Fibroblast of upper back skin (primary cell): Measurements from ENCODE around the gene DCLK2.

Source experiments
- DNase-seq: peaks from one replicate; pipeline ENCODE4 v3.0.0-alpha.2; 2013

The DCLK2 gene

GRCh38 chr4:150070464-150071170, 7.6 kb upstream of the DCLK2 start:
- DNase-seq, result peak; percentile 56

- DNase-seq, result no peak
Observed at GRCh38 chr4:150072471-150072870, 5.8 kb upstream of the DCLK2 start.

GRCh38 chr4:150072906-150073714, 5.1 kb upstream of the DCLK2 start:
- peak; percentile 97 for DNase-seq

GRCh38 chr4:150074064-150074463, 4.2 kb upstream of the DCLK2 start:
- DNase-seq, result no peak

GRCh38 chr4:150078579-150079080, 385 bp downstream of the DCLK2 start:
- no peak for DNase-seq

GRCh38 chr4:150079081-150079581, 886 bp downstream of the DCLK2 start:
- DNase-seq, result peak; percentile 31

GRCh38 chr4:150080337-150080736, 2.1 kb downstream of the DCLK2 start:
- DNase-seq, result peak; percentile 62

GRCh38 chr4:150080875-150081274, 2.6 kb downstream of the DCLK2 start:
- DNase-seq, result no peak

- no peak for DNase-seq
Observed at GRCh38 chr4:150082241-150082640, 4.0 kb downstream of the DCLK2 start.

- no peak for DNase-seq
Observed at GRCh38 chr4:150087006-150087405, 8.8 kb downstream of the DCLK2 start.

GRCh38 chr4:150089732-150090131, 11.5 kb downstream of the DCLK2 start:
- DNase-seq, result no peak

- peak; percentile 77 for DNase-seq
Observed at GRCh38 chr4:150090836-150091235, 12.6 kb downstream of the DCLK2 start.

GRCh38 chr4:150094676-150095075, 16.4 kb downstream of the DCLK2 start:
- DNase-seq, result no peak

- no peak for DNase-seq
Observed at GRCh38 chr4:150096625-150097024, 18.4 kb downstream of the DCLK2 start.

GRCh38 chr4:150098214-150098613, 20.0 kb downstream of the DCLK2 start:
- DNase-seq, result no peak

- DNase-seq, result no peak
Observed at GRCh38 chr4:150104404-150105027, 26.3 kb downstream of the DCLK2 start.

- no peak for DNase-seq
Observed at GRCh38 chr4:150106886-150107285, 28.6 kb downstream of the DCLK2 start.

- DNase-seq, result peak; percentile 50
Observed at GRCh38 chr4:150108691-150109090, 30.4 kb downstream of the DCLK2 start.

GRCh38 chr4:150114641-150115040, 36.4 kb downstream of the DCLK2 start:
- DNase-seq, result no peak

- no peak for DNase-seq
Observed at GRCh38 chr4:150115851-150116250, 37.6 kb downstream of the DCLK2 start.

GRCh38 chr4:150116506-150116905, 38.3 kb downstream of the DCLK2 start:
- no peak for DNase-seq

- DNase-seq, result no peak
Observed at GRCh38 chr4:150117094-150117493, 38.8 kb downstream of the DCLK2 start.

GRCh38 chr4:150117629-150118028, 39.4 kb downstream of the DCLK2 start:
- DNase-seq, result no peak
